HG02763 (cell line): ENCODE measurements around the gene GNG10.
A peak's percentile ranks its signal among the peaks of the same experiment; 100 is the strongest.
"Not testable (repeated sequence)": the region's sequence is repeated elsewhere in the genome, so short reads cannot be mapped to it uniquely, and the experiment has no call there.

ENCODE experiments used
- ATAC-seq: cut with Tn5 transposase; IDR thresholded peaks from one replicate; pipeline ENCODE4 v1.9.1; 2021; ENCODE audit warnings: mild to moderate bottlenecking, moderate library complexity; ENCODE audit not compliant: unreplicated experiment

The GNG10 gene

GRCh38 chr9:111648066-111648465 lies 13.3 kb upstream of the GNG10 start:
- no peak for ATAC-seq

- ATAC-seq: no peak
These were observed 12.4 kb upstream of the GNG10 start for GRCh38 chr9:111649016-111649415.

- ATAC-seq: no peak
These were observed 4.4 kb upstream of the GNG10 start for GRCh38 chr9:111657051-111657450.

- no peak for ATAC-seq
These were observed 2.5 kb upstream of the GNG10 start for GRCh38 chr9:111658943-111659342.

GRCh38 chr9:111659691-111660090 lies 1.7 kb upstream of the GNG10 start:
- ATAC-seq: no peak

GRCh38 chr9:111661802-111662521 lies 557 bp downstream of the GNG10 start:
- ATAC-seq: peak; percentile 31

- ATAC-seq: no peak
These were observed 1.3 kb downstream of the GNG10 start for GRCh38 chr9:111662576-111663300.

- no peak for ATAC-seq
These were observed 2.0 kb downstream of the GNG10 start for GRCh38 chr9:111663301-111663823.

- no peak for ATAC-seq
These were observed 6.7 kb downstream of the GNG10 start for GRCh38 chr9:111668026-111668573.

- not testable (repeated sequence) for ATAC-seq
These were observed 7.2 kb downstream of the GNG10 start for GRCh38 chr9:111668601-111669000.

- no peak for ATAC-seq
These were observed 12.9 kb downstream of the GNG10 start for GRCh38 chr9:111674319-111674718.

- no peak for ATAC-seq
These were observed 14.7 kb downstream of the GNG10 start for GRCh38 chr9:111676116-111676515.

- ATAC-seq: no peak
These were observed 16.9 kb downstream of the GNG10 start for GRCh38 chr9:111678293-111678692.

GRCh38 chr9:111679199-111679598 lies 17.8 kb downstream of the GNG10 start:
- no peak for ATAC-seq

- ATAC-seq: no peak
These were observed 22.0 kb downstream of the GNG10 start for GRCh38 chr9:111683392-111683791.

- no peak for ATAC-seq
These were observed 30.4 kb downstream of the GNG10 start for GRCh38 chr9:111691672-111692329.

- no peak for ATAC-seq
These were observed 35.4 kb downstream of the GNG10 start for GRCh38 chr9:111696796-111697195.

- no peak for ATAC-seq
These were observed 39.4 kb downstream of the GNG10 start for GRCh38 chr9:111700776-111701175.

GRCh38 chr9:111704503-111704902 lies 43.1 kb downstream of the GNG10 start:
- ATAC-seq: no peak

GRCh38 chr9:111711548-111711947 lies 50.1 kb downstream of the GNG10 start:
- no peak for ATAC-seq

GRCh38 chr9:111712369-111712768 lies 51.0 kb downstream of the GNG10 start:
- ATAC-seq: no peak
